PC-3 (cell line): ENCODE results near the gene EHBP1.

Experiments used
- EZH2 ChIP-seq: fragments of 300-600 bp; sonication (generic); IDR thresholded peaks from one replicate; pipeline ENCODE4 v1.6.1; 2017; ENCODE audit warnings: antibody characterized with exemption, mild to moderate bottlenecking, low read length; ENCODE audit not compliant: unreplicated experiment
- EZH2phosphoT487 ChIP-seq: fragments of 300-600 bp; sonication (generic); IDR thresholded peaks from 2 replicates; pipeline ENCODE4 v1.6.1; 2018; ENCODE audit warnings: mild to moderate bottlenecking, antibody characterized with exemption, low read length, borderline replicate concordance
- TF ChIP-seq, protein P1 (sequence below): fragments of 300-600 bp; sonication (generic); conservative IDR thresholded peaks from 2 replicates; pipeline ENCODE4 v1.5.1; 2017; ENCODE audit warnings: antibody characterized with exemption, low read depth, mild to moderate bottlenecking, low read length

DNA sequence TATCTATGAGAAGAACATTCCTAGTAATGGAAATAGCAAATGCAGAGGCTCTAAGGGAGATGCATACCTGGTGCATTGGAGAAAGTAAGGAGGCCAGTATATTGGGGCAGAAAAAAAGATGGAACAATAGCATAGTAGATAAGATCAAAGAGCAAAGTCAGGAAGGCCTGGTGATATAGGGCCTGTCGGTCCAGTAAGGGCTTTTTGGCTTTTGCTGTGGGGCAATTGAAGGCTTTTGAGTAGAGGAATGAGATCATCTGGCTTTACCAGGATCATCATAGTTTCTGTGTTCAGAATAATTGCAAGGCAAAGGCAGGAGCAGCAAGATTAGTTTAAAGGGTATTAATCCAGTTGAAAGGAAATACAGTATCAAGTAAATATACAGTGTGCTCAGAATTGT, 111.8 kb downstream of the EHBP1 start:
- TF ChIP-seq, protein P1, sequence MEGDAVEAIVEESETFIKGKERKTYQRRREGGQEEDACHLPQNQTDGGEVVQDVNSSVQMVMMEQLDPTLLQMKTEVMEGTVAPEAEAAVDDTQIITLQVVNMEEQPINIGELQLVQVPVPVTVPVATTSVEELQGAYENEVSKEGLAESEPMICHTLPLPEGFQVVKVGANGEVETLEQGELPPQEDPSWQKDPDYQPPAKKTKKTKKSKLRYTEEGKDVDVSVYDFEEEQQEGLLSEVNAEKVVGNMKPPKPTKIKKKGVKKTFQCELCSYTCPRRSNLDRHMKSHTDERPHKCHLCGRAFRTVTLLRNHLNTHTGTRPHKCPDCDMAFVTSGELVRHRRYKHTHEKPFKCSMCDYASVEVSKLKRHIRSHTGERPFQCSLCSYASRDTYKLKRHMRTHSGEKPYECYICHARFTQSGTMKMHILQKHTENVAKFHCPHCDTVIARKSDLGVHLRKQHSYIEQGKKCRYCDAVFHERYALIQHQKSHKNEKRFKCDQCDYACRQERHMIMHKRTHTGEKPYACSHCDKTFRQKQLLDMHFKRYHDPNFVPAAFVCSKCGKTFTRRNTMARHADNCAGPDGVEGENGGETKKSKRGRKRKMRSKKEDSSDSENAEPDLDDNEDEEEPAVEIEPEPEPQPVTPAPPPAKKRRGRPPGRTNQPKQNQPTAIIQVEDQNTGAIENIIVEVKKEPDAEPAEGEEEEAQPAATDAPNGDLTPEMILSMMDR, result no peak
- TF ChIP-seq EZH2 (no peak), EZH2phosphoT487 (no peak)
